GM18520 (cell line): Measurements from ENCODE around the gene HSDL1.

Experiments
- ATAC-seq: cut with Tn5 transposase; IDR thresholded peaks from one replicate; pipeline ENCODE4 v1.9.1; 2021; ENCODE audit not compliant: unreplicated experiment

HSDL1 gene

DNA sequence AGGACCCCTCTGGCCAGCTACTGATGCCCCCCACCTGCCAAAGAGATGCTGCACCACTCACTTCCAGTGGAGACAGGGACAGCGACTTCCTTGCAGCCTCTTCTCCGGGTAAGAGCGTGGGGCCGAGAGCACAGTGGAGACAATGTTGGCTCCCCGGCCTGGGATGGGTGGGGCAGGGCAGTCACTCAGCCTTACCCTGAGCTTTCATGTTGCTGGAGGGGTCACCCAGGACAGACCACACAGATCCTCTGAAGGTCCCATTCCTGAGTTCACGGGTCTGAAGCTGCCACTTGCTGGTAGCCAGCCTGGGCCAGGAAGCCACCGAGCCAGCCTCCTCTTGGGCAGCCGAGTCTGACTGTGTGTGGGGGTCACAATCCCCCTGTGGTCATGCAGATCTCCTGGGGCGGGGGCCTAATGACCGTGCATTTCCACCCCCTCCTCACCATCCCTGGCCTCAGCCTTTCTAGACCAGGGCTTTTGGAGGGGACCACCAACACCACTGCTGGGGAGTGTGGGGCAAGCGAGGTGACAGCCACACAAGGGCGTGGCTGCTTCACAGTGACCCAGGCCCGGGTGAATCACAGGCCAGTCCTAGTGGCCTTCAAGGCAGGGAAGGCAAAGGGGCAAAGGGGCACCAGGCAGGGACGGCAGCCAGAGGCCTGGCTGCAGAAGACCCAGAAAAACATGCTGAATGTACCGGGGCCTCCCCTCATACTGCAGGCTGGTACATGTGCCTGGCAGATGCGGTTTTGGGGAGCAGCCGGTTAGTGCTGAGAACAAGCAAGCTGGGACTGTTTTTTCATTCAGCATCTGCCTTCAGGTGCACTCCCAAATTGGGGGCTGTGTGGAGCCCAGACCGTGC, 31.4 kb upstream of the HSDL1 start:
- ATAC-seq = no peak

DNA sequence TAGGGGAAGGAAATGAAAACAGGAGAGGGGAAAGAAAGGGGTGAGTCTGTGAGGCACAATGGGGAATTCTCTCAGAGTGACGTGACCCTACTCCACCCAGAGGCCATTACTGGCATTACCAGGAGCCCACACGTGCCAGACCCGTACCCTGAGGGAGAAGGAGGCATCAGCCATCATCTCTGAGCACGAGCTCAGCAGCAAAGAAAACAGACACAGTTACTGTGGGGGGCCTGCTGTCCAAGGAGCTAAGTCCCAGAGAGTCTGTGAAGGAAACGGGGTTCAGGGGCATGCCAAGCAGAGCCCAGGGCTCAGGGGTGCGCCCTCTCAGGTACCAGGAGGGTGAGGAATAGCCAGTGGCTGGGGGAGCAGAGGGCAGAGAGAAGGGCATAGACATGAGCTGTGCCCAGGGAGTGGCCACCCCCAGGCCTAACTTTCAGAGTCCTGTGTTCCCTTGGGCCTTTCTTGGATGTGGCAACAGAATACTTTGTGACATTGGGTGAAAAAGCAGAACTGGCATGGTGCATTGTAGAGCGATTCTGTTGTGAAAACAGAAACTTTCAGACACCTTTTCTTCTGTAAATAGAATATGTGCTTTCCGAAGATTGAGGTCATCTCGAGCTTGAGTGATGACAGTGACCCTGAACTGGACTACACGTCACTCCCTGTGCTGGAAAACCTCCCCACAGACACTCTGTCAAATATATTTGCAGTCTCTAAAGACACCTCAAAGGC, 30.5 kb upstream of the HSDL1 start:
- no peak for ATAC-seq

DNA sequence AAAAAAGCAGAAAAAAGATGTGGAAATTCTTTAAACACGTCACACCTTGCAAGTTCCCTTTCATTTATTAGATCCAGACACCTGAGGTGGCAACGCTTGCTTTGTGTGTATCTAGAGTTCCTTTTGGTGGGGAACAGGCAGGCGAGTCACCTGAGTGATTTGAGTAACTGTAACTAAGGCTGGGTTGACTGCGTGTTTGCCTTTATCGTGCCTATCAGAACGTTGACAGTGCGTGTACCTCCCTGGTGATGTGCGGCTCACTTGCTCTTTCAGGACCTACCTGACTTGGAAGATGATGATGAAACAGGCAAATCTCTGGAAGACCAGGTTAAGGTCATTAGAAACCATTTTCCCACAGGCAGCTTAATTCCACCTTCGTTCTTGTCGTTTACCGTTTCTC, 29.4 kb upstream of the HSDL1 start:
- ATAC-seq = no peak

DNA sequence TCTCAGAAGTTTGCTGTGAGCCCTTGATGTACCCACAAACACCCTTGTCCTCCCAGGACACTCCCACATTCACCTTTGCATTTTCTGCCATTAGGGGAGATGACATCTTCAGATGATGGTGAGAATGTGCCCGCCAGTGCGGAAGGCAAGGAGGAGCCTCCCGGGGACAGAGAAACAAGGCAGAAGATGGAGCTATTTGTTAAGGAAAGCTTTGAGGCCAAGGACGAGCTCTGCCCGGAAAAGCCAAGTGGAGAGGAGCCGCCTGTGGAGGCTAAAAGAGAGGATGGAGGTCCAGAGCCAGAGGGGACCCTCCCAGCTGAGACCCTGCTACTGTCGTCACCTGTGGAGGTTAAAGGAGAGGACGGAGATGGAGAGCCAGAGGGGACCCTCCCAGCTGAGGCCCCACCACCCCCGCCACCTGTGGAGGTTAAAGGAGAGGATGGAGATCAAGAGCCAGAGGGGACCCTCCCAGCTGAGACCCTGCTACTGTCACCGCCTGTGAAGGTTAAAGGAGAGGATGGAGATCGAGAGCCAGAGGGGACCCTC, 24.9 kb upstream of the HSDL1 start:
- no peak for ATAC-seq

DNA sequence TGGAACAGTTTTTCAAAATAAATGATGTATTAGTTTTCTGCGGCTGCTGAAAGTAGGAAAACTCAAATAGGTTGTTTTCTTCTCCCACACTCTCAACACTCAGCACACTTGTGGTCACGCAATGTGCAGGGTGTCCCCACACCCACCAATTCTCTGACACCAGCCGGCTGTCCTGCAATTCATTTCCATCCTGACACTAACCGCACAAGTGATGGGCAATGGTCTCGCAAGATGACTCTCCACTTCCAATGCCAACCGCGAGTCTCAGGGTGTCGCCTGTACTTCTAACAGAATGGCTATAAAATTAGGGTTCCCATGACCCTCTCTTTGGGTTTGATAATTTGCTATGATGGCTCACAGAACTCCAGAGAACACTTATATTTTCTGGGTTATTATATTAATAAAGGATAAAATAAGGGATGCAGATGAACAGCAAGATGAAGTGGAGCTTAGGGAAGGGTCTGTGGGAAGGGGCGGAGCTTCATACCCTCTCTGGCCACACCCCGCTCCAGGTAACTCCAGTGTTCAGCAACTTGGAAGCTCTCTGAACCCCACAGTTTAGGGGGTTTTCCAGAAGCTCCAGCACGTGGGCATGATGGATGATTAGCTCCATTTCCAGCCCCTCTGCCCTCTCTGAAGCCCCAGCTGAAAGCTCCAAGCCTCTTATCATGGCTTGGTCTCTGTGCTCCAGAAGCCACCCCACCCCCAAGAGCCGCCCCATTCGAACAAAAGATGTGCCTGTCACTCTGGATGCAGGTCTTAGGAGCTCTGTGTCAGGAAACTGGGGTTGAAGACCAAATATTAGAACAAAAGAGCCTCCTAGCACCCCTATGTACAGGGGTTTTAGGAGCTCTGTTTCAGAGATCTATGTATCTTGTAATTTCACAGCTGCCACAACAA, 22.1 kb upstream of the HSDL1 start:
- ATAC-seq = no peak

DNA sequence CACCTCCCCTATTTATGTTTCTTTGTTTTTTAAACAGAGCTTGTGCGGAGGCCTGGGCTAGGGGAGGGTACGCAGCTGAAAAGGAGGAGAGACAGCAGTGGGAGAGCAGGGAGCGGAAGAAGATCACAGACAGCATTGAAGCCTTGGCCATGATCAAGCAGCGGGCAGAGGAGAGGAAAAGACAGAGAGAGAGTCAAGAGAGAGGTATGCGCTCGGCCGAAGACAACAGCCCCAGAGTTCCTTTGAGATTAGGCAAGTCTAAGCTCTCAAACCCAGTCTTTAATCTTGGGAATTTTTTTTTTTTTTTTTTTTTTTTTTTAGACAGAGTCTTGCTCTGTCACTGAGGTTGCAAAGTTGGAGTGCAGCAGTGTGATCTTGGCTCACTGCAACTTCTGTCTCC, 20.8 kb upstream of the HSDL1 start:
- no peak for ATAC-seq

DNA sequence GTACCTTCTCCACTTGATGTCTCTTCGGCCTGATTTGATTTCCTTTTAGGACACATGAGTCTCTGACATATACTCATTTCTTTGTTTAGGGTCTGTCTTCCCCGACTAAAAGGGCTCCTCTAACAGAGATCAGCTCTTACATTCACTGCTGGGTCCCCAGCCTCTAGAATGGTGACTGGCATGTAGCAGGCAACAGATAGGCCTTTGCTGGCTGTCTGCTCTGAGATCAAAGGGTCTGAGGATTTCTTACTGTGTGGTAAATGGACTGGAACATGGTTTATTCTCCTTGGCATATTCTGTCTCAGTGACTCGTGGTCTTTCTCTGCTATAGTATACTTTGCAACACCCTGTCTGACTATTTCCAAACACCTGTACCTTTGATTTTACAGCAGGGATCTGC, 16.8 kb upstream of the HSDL1 start:
- ATAC-seq = no peak

DNA sequence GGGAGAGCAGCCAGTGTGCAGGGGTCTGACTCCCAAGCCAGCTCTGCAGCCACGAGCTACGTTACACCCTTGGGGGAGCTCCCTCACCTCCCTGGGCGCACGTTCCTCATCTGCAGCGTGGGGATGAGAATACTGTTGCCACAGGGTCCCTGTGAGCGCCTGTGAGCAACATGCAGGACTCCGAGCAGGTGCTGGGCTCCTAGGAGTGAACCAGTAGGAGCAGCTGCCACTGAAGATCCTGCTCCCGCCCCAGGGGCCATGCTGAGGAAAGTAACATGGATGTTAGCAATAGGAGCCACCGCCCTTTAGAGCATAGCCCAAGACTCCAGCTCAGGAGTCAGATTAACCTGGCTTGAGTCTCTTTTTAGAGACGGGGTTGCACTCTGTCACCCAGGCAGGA, 16.1 kb upstream of the HSDL1 start:
- ATAC-seq = no peak

DNA sequence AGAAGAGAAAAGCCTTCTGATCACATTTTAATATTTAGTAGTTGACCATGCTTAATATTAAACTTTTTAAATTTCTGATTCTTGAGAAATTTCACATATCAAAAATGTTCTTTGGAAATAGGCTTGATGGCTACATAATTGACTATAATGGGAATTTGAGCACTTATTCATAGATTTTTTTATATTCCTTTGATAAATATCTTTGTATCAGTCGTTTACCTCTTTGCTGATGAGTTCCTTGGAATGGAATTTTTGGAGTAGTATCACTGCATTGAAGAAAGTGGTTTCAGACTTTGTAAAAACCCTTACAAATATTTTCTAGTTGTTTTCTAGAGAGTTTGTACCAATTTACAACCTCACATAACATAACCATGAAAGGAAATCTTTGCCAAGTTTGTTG, 14.8 kb upstream of the HSDL1 start:
- ATAC-seq = no peak

DNA sequence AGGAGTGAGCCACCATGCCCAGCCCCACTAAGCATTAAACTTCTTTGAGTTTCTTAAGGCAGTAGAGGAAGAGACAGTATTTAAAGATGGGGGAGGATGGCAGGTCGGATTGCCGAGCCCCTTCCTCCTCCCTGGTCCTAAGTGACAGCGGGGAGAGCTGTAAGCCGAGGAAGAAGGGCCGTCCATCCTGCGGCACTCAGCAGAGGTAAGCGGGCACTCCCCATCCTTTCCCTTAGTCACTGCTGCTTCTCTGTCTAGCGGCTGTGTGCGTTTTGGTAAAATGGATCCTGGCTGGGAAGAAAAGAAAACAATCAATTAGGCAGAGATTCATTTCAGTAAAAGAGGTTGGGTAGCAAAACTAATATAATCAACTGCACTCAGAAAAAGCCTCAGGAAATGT, 14.0 kb upstream of the HSDL1 start:
- ATAC-seq = no peak

DNA sequence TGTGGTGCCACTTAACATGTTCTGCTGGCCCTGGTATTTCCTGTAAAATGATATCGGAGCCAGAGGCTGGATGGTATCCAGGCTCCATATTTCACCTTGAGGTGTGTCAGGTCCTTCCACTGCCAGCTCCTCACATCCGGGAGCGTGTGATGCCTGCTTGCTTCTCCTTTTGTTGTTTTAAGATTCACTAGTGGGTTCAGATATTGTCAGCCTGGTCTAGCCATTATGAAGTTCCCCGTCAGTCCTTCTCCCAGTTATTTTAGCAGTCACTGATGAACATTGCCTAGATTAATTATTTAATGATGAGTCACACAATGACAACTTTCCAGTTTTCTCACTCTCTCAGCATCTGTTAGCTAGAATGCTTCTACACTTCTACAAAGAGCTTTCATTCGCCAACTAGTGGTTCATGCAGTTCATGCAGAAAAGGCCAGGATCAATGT, 11.4 kb upstream of the HSDL1 start:
- ATAC-seq = no peak

DNA sequence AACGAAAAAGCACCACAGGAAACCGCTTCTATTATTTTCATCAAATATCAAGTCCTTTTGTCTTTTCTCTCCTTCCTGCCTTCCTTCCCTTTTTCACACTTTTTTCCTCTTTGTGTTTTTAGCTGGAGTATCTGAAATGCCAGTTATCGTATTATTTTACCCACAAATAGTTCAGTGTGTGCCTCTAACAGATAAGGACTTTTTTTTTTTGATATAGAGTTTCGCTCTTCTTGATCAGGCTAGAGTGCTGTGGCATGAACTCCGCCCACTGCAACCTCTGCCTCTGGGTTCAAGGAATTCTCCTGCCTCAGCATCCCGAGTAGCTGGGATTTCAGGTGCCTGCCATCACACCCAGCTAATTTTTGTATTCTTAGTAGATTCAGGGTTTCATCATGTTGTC, 10.8 kb upstream of the HSDL1 start:
- ATAC-seq = no peak

DNA sequence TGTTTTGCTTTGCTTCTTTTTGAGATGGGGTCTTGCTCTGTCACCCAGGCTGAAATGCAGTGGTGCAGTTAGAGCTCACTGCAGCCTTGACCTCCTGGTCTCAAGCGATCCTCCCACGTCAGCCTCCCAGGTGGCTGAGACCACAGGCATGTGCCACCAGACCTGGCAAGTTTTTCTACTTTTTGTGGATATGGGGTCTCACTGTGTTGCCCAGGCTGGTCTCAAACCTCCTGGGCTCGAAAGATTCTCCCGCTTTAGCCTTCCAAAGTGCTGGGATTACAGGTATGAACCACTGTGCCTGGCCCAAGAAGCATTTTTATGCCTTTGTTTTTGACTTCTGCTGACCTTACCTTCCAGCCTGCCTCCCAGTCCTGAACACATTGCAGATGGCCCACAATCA, 10.2 kb upstream of the HSDL1 start:
- ATAC-seq = no peak

DNA sequence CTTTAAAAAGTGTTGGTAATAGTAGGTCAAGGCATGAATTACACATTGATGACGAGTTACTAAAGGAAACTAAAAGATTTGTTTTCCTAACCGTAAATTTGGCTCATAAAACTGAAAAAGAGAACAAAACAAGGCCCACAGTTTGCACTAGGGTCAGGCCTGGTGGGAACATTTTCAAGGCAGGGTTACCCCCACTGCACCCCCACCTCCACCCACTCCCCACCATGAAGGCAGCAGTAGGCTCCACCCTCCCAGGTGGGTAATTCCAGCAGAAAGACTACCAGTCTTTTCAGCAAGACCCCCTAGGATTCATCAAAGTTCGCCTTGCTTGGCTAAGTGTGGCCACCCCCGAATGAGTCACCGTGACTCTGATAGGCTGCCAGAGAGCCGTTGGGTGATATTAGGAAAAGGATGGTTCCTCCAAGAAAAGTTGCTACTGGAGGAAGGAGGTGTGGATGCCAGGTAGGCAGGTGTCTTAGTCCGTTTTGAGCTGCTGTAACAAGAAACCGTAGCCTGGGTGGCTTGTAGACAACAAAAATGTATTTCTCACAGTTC, 8.8 kb upstream of the HSDL1 start:
- ATAC-seq = no peak

DNA sequence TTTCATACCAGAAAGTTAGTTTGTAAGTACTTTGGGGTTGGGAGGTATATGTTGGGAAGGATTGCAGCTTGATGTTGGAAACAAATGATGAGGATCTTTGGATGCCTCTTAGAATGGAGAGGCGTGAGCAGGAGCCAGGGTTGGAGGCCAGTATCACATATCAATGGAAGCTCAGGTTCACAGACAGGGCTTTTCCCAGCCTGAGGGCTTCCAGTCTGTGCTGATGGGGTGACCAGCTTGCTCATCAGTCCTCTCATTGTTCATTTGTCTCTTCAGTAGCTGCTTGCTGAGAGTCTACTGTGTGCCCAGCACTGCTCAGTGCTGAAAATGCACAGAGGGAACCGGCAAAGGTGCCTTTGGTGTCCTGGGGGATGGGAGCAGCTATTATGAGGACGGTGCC, 5.9 kb upstream of the HSDL1 start:
- ATAC-seq = no peak

DNA sequence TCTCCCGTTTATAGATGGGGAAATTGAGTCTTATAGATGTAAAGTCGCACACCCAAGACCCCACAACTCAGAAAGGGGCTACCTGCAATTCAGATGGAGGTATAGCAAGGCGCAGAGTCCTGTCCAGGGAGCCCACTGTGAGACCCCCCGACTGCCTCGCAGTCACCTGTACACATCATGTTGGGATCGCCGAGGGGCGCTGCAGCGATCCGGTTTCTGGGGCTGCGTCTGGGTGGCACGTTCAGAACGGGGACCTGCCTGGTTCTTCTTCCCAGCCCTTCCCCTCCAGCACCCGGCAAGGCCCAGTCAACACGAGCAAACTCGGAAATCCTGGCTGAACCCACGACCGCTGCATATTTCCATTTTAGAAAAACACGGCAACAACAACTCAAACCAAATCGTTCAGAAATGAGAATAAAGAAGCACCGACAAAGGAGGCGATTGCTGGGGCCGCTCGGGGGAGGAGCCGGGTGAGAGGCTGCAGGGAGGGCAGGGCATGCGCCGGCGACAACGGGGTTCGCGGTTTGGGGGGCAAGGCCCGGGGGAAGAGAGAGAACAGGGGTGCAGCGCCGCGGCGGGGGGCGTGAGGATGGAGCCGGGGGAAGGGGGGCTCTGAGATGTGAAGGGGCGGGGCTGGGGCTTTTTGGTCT, 643 bp downstream of the HSDL1 start:
- ATAC-seq = no peak

DNA sequence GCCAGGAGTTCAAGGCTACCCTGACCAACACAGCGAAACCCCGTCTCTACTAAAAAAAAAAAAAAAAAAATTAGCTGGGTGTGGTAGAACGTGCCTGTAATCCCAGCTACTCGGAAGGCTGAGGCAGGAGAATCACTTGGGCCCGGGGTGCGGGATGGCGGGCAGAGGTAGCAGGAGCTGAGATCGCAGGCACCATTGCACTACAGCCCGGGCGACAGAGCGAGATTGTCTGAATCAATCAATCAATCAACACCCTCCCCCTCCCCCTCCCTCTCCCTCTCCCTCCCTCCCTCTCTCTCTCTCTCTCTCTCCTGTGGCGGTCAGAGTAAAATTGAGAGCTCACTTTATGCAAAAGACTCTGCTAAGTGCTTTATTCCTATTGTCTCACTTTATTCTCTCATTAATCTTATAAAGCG, 1.2 kb downstream of the HSDL1 start:
- no peak for ATAC-seq

DNA sequence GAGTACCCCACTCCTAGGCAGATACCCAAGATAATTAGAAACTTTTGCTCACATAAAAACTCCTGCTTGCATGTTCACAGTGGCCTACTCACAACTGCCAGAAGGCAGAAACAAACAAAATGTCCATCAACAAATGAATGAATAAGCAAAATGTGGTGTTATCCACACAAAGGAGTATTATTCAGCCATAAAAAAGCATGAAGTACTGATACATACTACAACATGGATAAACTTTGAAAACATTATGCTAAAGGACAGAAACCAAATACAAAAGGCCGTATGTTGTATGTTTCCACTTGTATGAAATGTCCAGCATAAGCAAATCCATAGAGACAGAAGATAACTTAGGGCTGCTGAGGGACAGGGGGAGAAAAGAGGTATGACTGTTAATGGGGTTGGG, 1.9 kb downstream of the HSDL1 start:
- no peak for ATAC-seq

DNA sequence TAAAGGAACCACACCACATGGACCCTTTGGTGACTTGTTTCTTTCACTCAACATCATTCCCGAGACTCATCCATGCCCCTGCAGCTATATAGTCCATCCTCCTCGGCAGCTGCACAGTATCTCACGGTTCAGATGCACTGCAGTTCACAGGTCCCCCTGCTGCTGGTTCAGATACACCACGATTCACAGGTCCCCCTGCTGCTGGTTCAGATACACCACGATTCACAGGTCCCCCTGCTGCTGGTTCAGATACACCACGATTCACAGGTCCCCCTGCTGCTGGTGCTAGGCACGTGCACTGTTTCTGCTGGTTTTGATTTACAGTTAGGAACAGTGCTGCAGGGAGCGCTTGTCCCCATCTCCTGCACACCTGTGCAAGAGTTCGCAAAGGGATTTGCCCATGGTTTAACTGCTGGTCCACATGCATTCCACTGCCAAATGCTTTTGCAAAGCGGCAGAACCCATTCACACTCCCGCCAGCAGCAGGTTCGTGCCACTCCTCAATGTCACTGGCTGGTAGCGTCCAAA, 3.8 kb downstream of the HSDL1 start:
- no peak for ATAC-seq

DNA sequence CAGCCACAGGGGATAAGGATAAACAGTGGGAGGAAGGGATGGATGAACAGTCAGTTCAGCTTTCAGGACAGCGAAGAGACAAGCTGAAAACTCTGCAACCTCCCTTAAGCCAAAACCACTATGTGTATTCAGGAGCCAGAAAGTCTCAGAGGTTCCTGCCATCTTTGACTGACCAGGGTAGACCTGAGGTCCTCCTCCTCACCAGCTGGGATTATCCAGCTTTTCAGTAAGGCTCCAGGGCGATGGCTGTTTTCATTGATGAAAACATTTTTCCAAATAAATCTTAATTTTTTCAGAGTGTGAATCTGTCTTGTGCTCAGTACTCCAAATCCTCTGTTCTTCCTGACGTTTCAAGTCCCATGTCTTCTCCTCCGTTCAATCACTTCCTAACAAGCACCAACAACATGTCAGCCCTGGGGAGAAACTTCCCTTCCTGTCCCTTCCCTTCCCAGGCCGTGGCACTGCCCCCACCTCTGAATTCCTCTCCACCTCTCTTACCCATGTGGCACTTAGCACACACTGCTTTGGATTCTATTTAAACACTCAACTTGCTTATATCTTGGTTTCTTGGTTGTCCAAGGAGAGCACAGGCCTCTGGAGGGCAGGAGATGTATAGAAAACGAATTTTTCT, 5.2 kb downstream of the HSDL1 start:
- no peak for ATAC-seq
